H1 (cell line): Measurements from ENCODE around the gene ZBTB18. TPM values are rescaled to one million over a fixed set of nuclear protein-coding genes. Genes with fewer than 3 reads are reported as not detected.

Source experiments
- CTCF ChIA-PET: fragments of 300-600 bp; sonication (Branson Sonifier 250); formaldehyde crosslinking; loops from one replicate; lab custom pipeline; 2021; ENCODE audit not compliant: partially characterized antibody; lab: Charles Lee
- POLR2A ChIA-PET: fragments of 300-600 bp; sonication (Branson Sonifier 250); formaldehyde crosslinking; loops from one replicate; lab custom pipeline; 2021; ENCODE audit warnings: inconsistent platforms; ENCODE audit not compliant: partially characterized antibody; lab: Charles Lee
- DNase-seq, 2 experiments: peaks; one replicate each; pipeline versions ENCODE4 v3.0.0 to v3.0.0-alpha.2; 2010 to 2022; ENCODE audit warnings: low spot score in 2 of 2, low read depth in 1 of 2, mixed read lengths in 1 of 2
- FAIRE-seq: peaks from 2 replicates; lab custom pipeline; 2011; peaks lifted over from hg19 to GRCh38; lab: Jason Lieb, UNC
- H2AFZ ChIP-seq: 2 replicates; pipeline ENCODE4 v1.8.1; 2012; ENCODE audit warnings: low read length, inconsistent platforms
- H2AK5ac ChIP-seq: 2 replicates; pipeline ENCODE4 v1.6.1; 2013; ENCODE audit warnings: low read depth, low read length
- H2BK120ac ChIP-seq: replicated peaks from 2 replicates; pipeline ENCODE3; 2013; ENCODE audit warnings: low read depth, low read length, inconsistent platforms
- H2BK12ac ChIP-seq: 2 replicates; pipeline ENCODE4 v1.6.1; 2013; ENCODE audit warnings: low read depth, low read length
- H2BK15ac ChIP-seq: 2 replicates; pipeline ENCODE4 v1.6.1; 2013; ENCODE audit warnings: low read length
- H2BK20ac ChIP-seq: 2 replicates; pipeline ENCODE4 v1.6.1; 2013; ENCODE audit warnings: low read length
- H2BK5ac ChIP-seq: 2 replicates; pipeline ENCODE4 v1.6.1; 2013; ENCODE audit warnings: low read depth, low read length
- H3K14ac ChIP-seq: 2 replicates; pipeline ENCODE4 v1.6.1; 2013; ENCODE audit warnings: inconsistent platforms; ENCODE audit not compliant: insufficient read length
- H3K18ac ChIP-seq: 2 replicates; pipeline ENCODE4 v1.6.1; 2013; ENCODE audit warnings: low read length; ENCODE audit errors: extremely low read depth
- H3K23ac ChIP-seq: 2 replicates; pipeline ENCODE4 v1.6.1; 2013; ENCODE audit warnings: inconsistent platforms; ENCODE audit not compliant: insufficient read length
- H3K23me2 ChIP-seq: 2 replicates; pipeline ENCODE4 v1.6.1; 2013; ENCODE audit warnings: low read depth, low read length
- H3K27ac ChIP-seq: 2 replicates; pipeline ENCODE4 v1.6.1; 2011; ENCODE audit warnings: low read depth, low read length, inconsistent platforms
- H3K27me3 ChIP-seq, 4 experiments: replicated peaks in 1 of 4; 1 replicate in 1 of 4; 2 replicates in 3 of 4; pipeline versions ENCODE4 v1.6.1 to v1.8.1; 2011 to 2013; ENCODE audit warnings: low read length in 3 of 4, mild to moderate bottlenecking in 3 of 4, inconsistent platforms in 2 of 4, mixed read lengths in 2 of 4, moderate library complexity in 1 of 4; ENCODE audit not compliant: control insufficient read depth in 3 of 4, insufficient read depth in 3 of 4; ENCODE audit errors: extremely low read depth in 1 of 4
- H3K36me3 ChIP-seq, 4 experiments: 2 replicates each; pipeline versions ENCODE4 v1.6.1 to v1.8.1; 2011 to 2013; ENCODE audit warnings: mild to moderate bottlenecking in 4 of 4, low read length in 3 of 4, moderate library complexity in 2 of 4, control low read depth in 1 of 4, inconsistent platforms in 1 of 4; ENCODE audit not compliant: insufficient read depth in 4 of 4, control insufficient read depth in 2 of 4
- H3K4ac ChIP-seq: replicated peaks from 2 replicates; pipeline ENCODE3; 2013; ENCODE audit warnings: low read length, low read depth, mixed read lengths, inconsistent platforms; ENCODE audit not compliant: insufficient read length
- H3K4me1 ChIP-seq, 4 experiments: replicated peaks in 1 of 4; 1 replicate in 1 of 4; 2 replicates in 3 of 4; pipeline versions ENCODE4 v1.6.1 to v1.8.1; 2011 to 2013; ENCODE audit warnings: low read length in 3 of 4, inconsistent platforms in 2 of 4, mixed read lengths in 1 of 4; ENCODE audit not compliant: insufficient read depth in 4 of 4, control insufficient read depth in 3 of 4
- H3K4me2 ChIP-seq, 2 experiments: 2 replicates each; pipeline versions ENCODE4 v1.6.1 to v1.8.1; 2011 to 2013; ENCODE audit warnings: low read depth in 2 of 2, low read length in 2 of 2, control low read depth in 1 of 2, inconsistent platforms in 1 of 2, mild to moderate bottlenecking in 1 of 2; ENCODE audit not compliant: insufficient read depth in 1 of 2
- H3K4me3 ChIP-seq, 4 experiments: fragments of 200-600, 300-600 bp in 1 of 4; sonication (generic), shearing (Covaris generic), sonication (Bioruptor Twin) in 1 of 4; 2 replicates each; pipeline versions ENCODE4 v1.5.1 to v1.8.1; 2011 to 2016; ENCODE audit warnings: low read length in 4 of 4, low read depth in 3 of 4, control low read depth in 2 of 4, inconsistent platforms in 2 of 4, mild to moderate bottlenecking in 2 of 4, mixed read lengths in 1 of 4, moderate library complexity in 1 of 4; ENCODE audit not compliant: insufficient read depth in 2 of 4; ENCODE audit errors: extremely low read depth in 1 of 4
- H3K56ac ChIP-seq: replicated peaks from 2 replicates; pipeline ENCODE3; 2013; ENCODE audit warnings: low read depth, mild to moderate bottlenecking, mixed read lengths, low read length, inconsistent platforms; ENCODE audit not compliant: insufficient read length
- H3K79me1 ChIP-seq: 2 replicates; pipeline ENCODE4 v1.6.1; 2013; ENCODE audit warnings: low read depth, low read length, control low read depth
- H3K79me2 ChIP-seq, 2 experiments: 2 replicates each; pipeline versions ENCODE4 v1.6.1 to v1.8.1; 2012 to 2013; ENCODE audit warnings: low read length in 2 of 2, mild to moderate bottlenecking in 2 of 2, inconsistent platforms in 1 of 2; ENCODE audit not compliant: insufficient read depth in 2 of 2, control insufficient read depth in 1 of 2
- H3K9ac ChIP-seq, 4 experiments: replicated peaks in 1 of 4; 1 replicate in 1 of 4; 2 replicates in 3 of 4; pipeline versions ENCODE4 v1.6.1 to v1.8.1; 2011 to 2013; ENCODE audit warnings: low read depth in 3 of 4, low read length in 3 of 4, control low read depth in 2 of 4, mild to moderate bottlenecking in 2 of 4, moderate library complexity in 2 of 4, inconsistent platforms in 1 of 4; ENCODE audit errors: extremely low read depth in 1 of 4
- H3K9me3 ChIP-seq, 2 experiments: 2 replicates each; pipeline versions ENCODE4 v1.6.1 to v1.8.1; 2012 to 2013; ENCODE audit warnings: mild to moderate bottlenecking in 2 of 2, moderate library complexity in 2 of 2, control low read depth in 1 of 2, inconsistent platforms in 1 of 2, low read depth in 1 of 2, low read length in 1 of 2, mixed read lengths in 1 of 2; ENCODE audit not compliant: insufficient read depth in 2 of 2
- H4K20me1 ChIP-seq, 2 experiments: replicated peaks in 1 of 2; 2 replicates each; pipeline versions ENCODE3 to v1.8.1; 2011 to 2013; ENCODE audit warnings: inconsistent platforms in 2 of 2, low read length in 2 of 2, mild to moderate bottlenecking in 1 of 2; ENCODE audit not compliant: insufficient read depth in 2 of 2, control insufficient read depth in 1 of 2
- H4K5ac ChIP-seq: 2 replicates; pipeline ENCODE4 v1.6.1; 2013; ENCODE audit warnings: low read length, low read depth, mixed read lengths, inconsistent platforms; ENCODE audit not compliant: insufficient read length
- H4K8ac ChIP-seq: 2 replicates; pipeline ENCODE4 v1.8.0; 2013; ENCODE audit warnings: mild to moderate bottlenecking, moderate library complexity, low read length, inconsistent platforms; ENCODE audit not compliant: insufficient read depth; ENCODE audit errors: extremely low read depth
- H4K91ac ChIP-seq: replicated peaks from 2 replicates; pipeline ENCODE3; 2013; ENCODE audit warnings: low read length, mixed read lengths, inconsistent platforms; ENCODE audit not compliant: insufficient read length
- ASH2L ChIP-seq: fragments of 200-600, 300-600 bp; sonication (generic); IDR thresholded peaks from one replicate; pipeline ENCODE4 v1.7.1; 2017; ENCODE audit warnings: low read length
- CHD2 ChIP-seq: IDR thresholded peaks from 2 replicates; pipeline ENCODE4 v1.6.1; 2012; ENCODE audit warnings: low read length, improper control_type of control experiment
- KDM1A ChIP-seq: fragments of 200-600, 300-600 bp; sonication (generic); IDR thresholded peaks from 2 replicates; pipeline ENCODE4 v1.7.1; 2016; ENCODE audit warnings: mild to moderate bottlenecking, low read length, borderline replicate concordance
- MAFK ChIP-seq: IDR thresholded peaks from 2 replicates; pipeline ENCODE4 v1.6.1; 2012; ENCODE audit warnings: low read depth, mild to moderate bottlenecking, improper control_type of control experiment, low read length
- PHF8 ChIP-seq: fragments of 200-600 bp; sonication (generic); conservative IDR thresholded peaks from 2 replicates; pipeline ENCODE4 v1.7.1; 2012; ENCODE audit warnings: low read depth, mild to moderate bottlenecking, inconsistent platforms, low read length, moderate library complexity
- RAD21 ChIP-seq, 2 experiments: IDR thresholded peaks in 1 of 2; conservative IDR thresholded peaks in 1 of 2; 2 replicates each; pipeline ENCODE4 v1.6.1; 2011; ENCODE audit warnings: low read depth in 2 of 2, low read length in 2 of 2, improper control_type of control experiment in 1 of 2, inconsistent platforms in 1 of 2, mild to moderate bottlenecking in 1 of 2, moderate library complexity in 1 of 2
- RBBP5 ChIP-seq: IDR thresholded peaks from 2 replicates; pipeline ENCODE4 v1.7.1; 2012; ENCODE audit warnings: low read depth, mild to moderate bottlenecking, inconsistent platforms, low read length, moderate library complexity, borderline replicate concordance
- RNF2 ChIP-seq: fragments of 200-900, 300-1000 bp; sonication (generic); IDR thresholded peaks from 2 replicates; pipeline ENCODE4 v1.7.1; 2016; ENCODE audit warnings: borderline replicate concordance, low read depth, mild to moderate bottlenecking, antibody characterized with exemption, low read length; ENCODE audit not compliant: poor library complexity, severe bottlenecking; ENCODE audit errors: missing control alignments
- SP2 ChIP-seq: IDR thresholded peaks from 2 replicates; pipeline ENCODE4 v1.6.1; 2012; ENCODE audit warnings: mild to moderate bottlenecking, low read length, inconsistent platforms
- SUZ12 ChIP-seq: fragments of 200-600 bp; sonication (generic); IDR thresholded peaks from 2 replicates; pipeline ENCODE4 v1.6.1; 2012; ENCODE audit warnings: mild to moderate bottlenecking, inconsistent platforms, low read length, moderate library complexity, mixed read lengths
- TAF7 ChIP-seq: optimal IDR thresholded peaks from 2 replicates; pipeline ENCODE3; 2011; ENCODE audit warnings: low read depth, mild to moderate bottlenecking, inconsistent platforms, low read length, moderate library complexity, borderline replicate concordance
- ZNF274 ChIP-seq: IDR thresholded peaks from 2 replicates; pipeline ENCODE4 v1.7.0; 2012; ENCODE audit warnings: low read length, borderline replicate concordance; ENCODE audit errors: extremely low read depth
- WGBS, 2 experiments: shearing (Covaris generic) in 1 of 2; methylation state at CpG; one replicate each; pipeline versions ENCODE4 v1.1.6 to v1.1.7; 2013 to 2015; ENCODE audit warnings: low lambda C conversion rate in 2 of 2, mixed read lengths in 2 of 2, inconsistent platforms in 1 of 2, low coverage in 1 of 2, missing lambda C conversion rate in 1 of 2; ENCODE audit not compliant: insufficient replicate concordance in 2 of 2, insufficient coverage in 1 of 2, insufficient read length in 1 of 2; ENCODE audit errors: extremely low coverage in 1 of 2, missing lambda C conversion rate in 1 of 2; 5-methylcytosine and 5-hydroxymethylcytosine counted together
- polyA plus RNA-seq, 7 experiments: library from polyadenylated mRNA; depleted of rRNA in 3 of 7; stranded (reverse) in 5 of 7; unstranded in 2 of 7; fragments of >200 nt in 5 of 7; fragments of 200-250 nt in 2 of 7; gene quantifications; 1 replicate in 5 of 7; 2 replicates in 1 of 7; 4 replicates in 1 of 7; pipeline versions ENCODE4 v1.2.1 to v1.2.3, GENCODE V29; 2011 to 2013; ENCODE audit warnings: missing spikeins in 2 of 7, mixed read lengths in 2 of 7
- total RNA-seq: library from RNA; stranded (reverse); fragmentation: NEBNext Ultra II Directional; extraction: Animal tissue kit (Norgen Biotek cat#: 25700); gene quantifications from 2 replicates; pipeline ENCODE4 v1.2.1, GENCODE V29; 2021
- TF ChIP-seq, protein P1 (sequence below): IDR thresholded peaks from 2 replicates; pipeline ENCODE4 v1.6.1; 2011; ENCODE audit warnings: low read length, improper control_type of control experiment

ZBTB18 gene
- total and polyA plus RNA-seq, 2 of the 8 experiments (the other 6 are each of a cell fraction or from before 2014, with no cell fraction given): 8.5 to 14.4 TPM

DNA sequence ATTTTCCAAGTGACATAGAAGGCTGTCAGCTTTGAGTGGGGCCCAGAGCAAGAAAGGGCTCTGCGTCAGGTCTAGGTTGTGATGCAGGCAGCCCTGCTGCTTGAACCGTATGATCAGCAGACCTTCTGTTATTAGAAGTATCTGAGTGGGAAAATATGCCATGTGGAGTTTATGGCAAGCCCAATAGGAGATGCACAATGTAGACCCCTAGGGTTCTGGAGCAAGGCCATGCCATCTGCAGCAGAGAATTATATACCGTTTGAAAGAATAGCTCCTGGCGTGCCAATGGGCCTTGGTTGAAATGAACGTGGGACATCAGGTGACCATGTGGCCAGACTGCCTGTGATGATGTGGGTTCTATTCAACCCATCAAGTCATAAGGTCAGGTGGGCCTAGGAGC lies 44.1 kb upstream of the ZBTB18 start:
- no peak overlapping the region for H3K14ac ChIP-seq
- H3K18ac ChIP-seq: no peak overlapping the region
- no peak overlapping the region for H2AK5ac ChIP-seq
- H3K56ac ChIP-seq: no peak overlapping the region
- H3K79me1 ChIP-seq: no peaks in the 10 kb centered on the region
- H3K23me2 ChIP-seq: no peaks in the 10 kb centered on the region
- no peak overlapping the region for H3K27ac ChIP-seq
- no peak overlapping the region for H3K4me3 ChIP-seq
- no peak overlapping the region for H3K23ac ChIP-seq
- FAIRE-seq: no peak
- peaks cover 0 to 6% (median 3%) of the 10 kb centered on the region in 4 experiments; a peak in 4 of 7 replicates for H3K4me1 ChIP-seq
- 95% methylated on average over 5 of the region's 5 CpGs; no CpG with 5 or more reads in 1 of the 2 experiments for WGBS, 2 experiments
- no peak overlapping the region for H3K4me2 ChIP-seq
- no peak overlapping the region for H3K9ac ChIP-seq
- H2BK15ac ChIP-seq: no peak overlapping the region
- H2BK120ac ChIP-seq: no peak overlapping the region
- no peaks in the 10 kb centered on the region for H3K27me3 ChIP-seq
- H4K8ac ChIP-seq: no peak overlapping the region
- H2BK20ac ChIP-seq: no peak overlapping the region
- no peak overlapping the region for H3K4ac ChIP-seq
- POLR2A ChIA-PET: no interaction called here
- H2BK12ac ChIP-seq: no peak overlapping the region
- H4K91ac ChIP-seq: no peak overlapping the region
- H4K20me1 ChIP-seq: no peaks in the 10 kb centered on the region
- H3K36me3 ChIP-seq: no peaks in the 10 kb centered on the region
- no peak for DNase-seq
- CTCF ChIA-PET: interaction anchor here (0.7 kb wide), 1 partner anchor 10 kb away, joined by 3 read pairs; no protein-coding TSS in a partner anchor
- H4K5ac ChIP-seq: no peak overlapping the region
- H3K9me3 ChIP-seq: no peaks in the 10 kb centered on the region
- no peaks in the 10 kb centered on the region for H3K79me2 ChIP-seq
- no peak overlapping the region for H2BK5ac ChIP-seq
- no peak overlapping the region for H2AFZ ChIP-seq
- TF ChIP-seq, protein P1, sequence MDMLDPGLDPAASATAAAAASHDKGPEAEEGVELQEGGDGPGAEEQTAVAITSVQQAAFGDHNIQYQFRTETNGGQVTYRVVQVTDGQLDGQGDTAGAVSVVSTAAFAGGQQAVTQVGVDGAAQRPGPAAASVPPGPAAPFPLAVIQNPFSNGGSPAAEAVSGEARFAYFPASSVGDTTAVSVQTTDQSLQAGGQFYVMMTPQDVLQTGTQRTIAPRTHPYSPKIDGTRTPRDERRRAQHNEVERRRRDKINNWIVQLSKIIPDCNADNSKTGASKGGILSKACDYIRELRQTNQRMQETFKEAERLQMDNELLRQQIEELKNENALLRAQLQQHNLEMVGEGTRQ: no peak
- TF ChIP-seq CHD2 (no peak), TAF7 (no peak), ASH2L (no peak), RAD21 (IDR thresholded peaks at IDR 0.05 in 1 of 2, conservative IDR thresholded peaks at IDR 0.05 in 1 of 2; ENCODE audit: low read depth in 2 of 2, low read length in 2 of 2) (no peak), ZNF274 (no peak), SP2 (no peak), PHF8 (no peak), SUZ12 (no peak), MAFK (no peak), RNF2 (no peak), KDM1A (no peak), RBBP5 (no peak)
